CD4-positive, alpha-beta T cell treated with Interleukin-2 at 100 ng/mL for 4 hours (primary cell): Measurements from ENCODE around the gene OIT3.
"Not testable (repeated sequence)": the region's sequence is repeated elsewhere in the genome, so short reads cannot be mapped to it uniquely, and the experiment has no call there.

Source experiments
- DNase-seq: peaks from one replicate; pipeline ENCODE4 v3.0.0-alpha.2; 2020; ENCODE audit warnings: low spot score

The OIT3 gene

GRCh38 chr10:72903941-72904446, 10.5 kb downstream of the OIT3 start:
- not testable (repeated sequence) for DNase-seq

GRCh38 chr10:72904806-72905205, 11.3 kb downstream of the OIT3 start:
- no peak for DNase-seq

GRCh38 chr10:72906446-72906845, 12.9 kb downstream of the OIT3 start:
- no peak for DNase-seq

- no peak for DNase-seq
Observed at GRCh38 chr10:72910705-72911104, 17.2 kb downstream of the OIT3 start.

- DNase-seq: no peak
Observed at GRCh38 chr10:72911758-72912157, 18.2 kb downstream of the OIT3 start.

- no peak for DNase-seq
Observed at GRCh38 chr10:72912736-72913135, 19.2 kb downstream of the OIT3 start.

- DNase-seq: no peak
Observed at GRCh38 chr10:72913287-72913686, 19.7 kb downstream of the OIT3 start.

GRCh38 chr10:72917201-72917600, 23.7 kb downstream of the OIT3 start:
- not testable (repeated sequence) for DNase-seq

GRCh38 chr10:72917803-72918332, 24.3 kb downstream of the OIT3 start:
- not testable (repeated sequence) for DNase-seq

GRCh38 chr10:72918352-72918751, 24.8 kb downstream of the OIT3 start:
- DNase-seq: no peak

- not testable (repeated sequence) for DNase-seq
Observed at GRCh38 chr10:72921147-72921683, 27.7 kb downstream of the OIT3 start.

- no peak for DNase-seq
Observed at GRCh38 chr10:72924351-72924750, 30.8 kb downstream of the OIT3 start.

GRCh38 chr10:72925951-72926465, 32.5 kb downstream of the OIT3 start:
- no peak for DNase-seq

GRCh38 chr10:72927485-72927884, 33.9 kb downstream of the OIT3 start:
- no peak for DNase-seq

- DNase-seq: no peak
Observed at GRCh38 chr10:72928798-72929197, 35.3 kb downstream of the OIT3 start.

- DNase-seq: no peak
Observed at GRCh38 chr10:72930276-72930675, 36.7 kb downstream of the OIT3 start.

GRCh38 chr10:72932259-72933015, 38.9 kb downstream of the OIT3 start:
- no peak for DNase-seq

- no peak for DNase-seq
Observed at GRCh38 chr10:72935361-72935760, 41.8 kb downstream of the OIT3 start.

GRCh38 chr10:72943498-72944234, 50.1 kb downstream of the OIT3 start:
- no peak for DNase-seq

- no peak for DNase-seq
Observed at GRCh38 chr10:72946963-72947362, 53.4 kb downstream of the OIT3 start.

- no peak for DNase-seq
Observed at GRCh38 chr10:72948762-72949161, 55.2 kb downstream of the OIT3 start.

- DNase-seq: no peak
Observed at GRCh38 chr10:72951760-72952159, 58.2 kb downstream of the OIT3 start.

- DNase-seq: no peak
Observed at GRCh38 chr10:72952189-72952588, 58.6 kb downstream of the OIT3 start.
